Measurements from ENCODE around the gene HSPB1.

Gene HSPB1

DNA sequence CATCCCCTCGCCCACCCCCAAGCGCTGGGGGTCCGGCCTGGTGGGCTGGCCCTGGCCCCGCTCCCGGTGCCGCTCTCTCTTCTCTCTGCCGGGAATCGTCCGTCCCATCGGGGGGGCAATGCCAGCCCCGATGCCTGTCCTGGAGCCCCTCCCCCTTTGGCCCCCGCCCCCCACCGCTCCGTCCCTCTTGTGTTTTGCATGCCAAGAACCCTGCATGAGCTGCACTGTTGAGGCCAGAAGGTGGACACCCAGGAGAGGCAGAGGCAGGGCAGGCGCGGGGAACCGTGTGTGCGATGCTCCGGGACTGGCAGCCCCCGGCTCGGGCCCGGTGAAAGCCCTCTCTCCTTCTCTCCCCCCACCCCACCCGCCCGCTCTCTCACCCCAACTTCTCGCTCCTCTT is 22.1 kb upstream of the HSPB1 start:
- peaks cover 14% of the 10 kb centered on the region for H3K27me3 ChIP-seq
- H3K9me3 ChIP-seq, result no peaks in the 10 kb centered on the region
- DNase-seq, result no peak
- H3K4me1 ChIP-seq, result no peaks in the 10 kb centered on the region
- no peaks in the 10 kb centered on the region for H3K36me3 ChIP-seq
- no peak overlapping the region for H3K4me3 ChIP-seq (ENCODE audit: low read depth, low read length)
- no peak for TF ChIP-seq CTCF (IDR thresholded peaks at IDR 0.05; ENCODE audit: low read depth, low read length)

- TF ChIP-seq CTCF (IDR thresholded peaks at IDR 0.05; ENCODE audit: low read depth, low read length), result no peak
- DNase-seq, result no peak
Measured at GRCh38 chr7:76281006-76281705, 21.3 kb upstream of the HSPB1 start.

GRCh38 chr7:76281706-76282343 is 20.6 kb upstream of the HSPB1 start:
- H3K4me3 ChIP-seq (ENCODE audit: low read depth, low read length), result no peak overlapping the region; the same call in 1 of the 2 replicates
- H3K27me3 ChIP-seq, result peaks cover 14% of the 10 kb centered on the region
- 0 out of 2 replicates have a peak, but pooled peaks cover 4% of the 10 kb centered on the region for H3K36me3 ChIP-seq

More at GRCh38 chr7:76281006-76281705, 21.3 kb upstream of the HSPB1 start:
- Histone ChIP-seq H3K36me3 (0 out of 2 replicates have a peak, but pooled peaks cover 2% of the 10 kb centered on the region), H3K27me3 (peaks cover 14% of the 10 kb centered on the region), H3K4me3 (ENCODE audit: low read depth, low read length) (no peak overlapping the region), H3K9me3 (no peaks in the 10 kb centered on the region), H3K4me1 (no peaks in the 10 kb centered on the region)

GRCh38 chr7:76282344-76283253 is 19.9 kb upstream of the HSPB1 start:
- H3K4me3 ChIP-seq (ENCODE audit: low read depth, low read length), result no peak overlapping the region; the same call in 1 of the 2 replicates
- no peak for TF ChIP-seq CTCF (IDR thresholded peaks at IDR 0.05; ENCODE audit: low read depth, low read length)
- H3K27me3 ChIP-seq, result peaks cover 14% of the 10 kb centered on the region

More at GRCh38 chr7:76281706-76282343, 20.6 kb upstream of the HSPB1 start:
- no peaks in the 10 kb centered on the region; the same call in 1 of the 2 replicates for H3K4me1 ChIP-seq
- TF ChIP-seq CTCF (IDR thresholded peaks at IDR 0.05; ENCODE audit: low read depth, low read length), result no peak
- DNase-seq, result no peak
- H3K9me3 ChIP-seq, result no peaks in the 10 kb centered on the region

GRCh38 chr7:76283254-76284159 is 19.0 kb upstream of the HSPB1 start:
- no peak overlapping the region for H3K4me3 ChIP-seq (ENCODE audit: low read depth, low read length)
- H3K36me3 ChIP-seq, result 0 out of 2 replicates have a peak, but pooled peaks cover 4% of the 10 kb centered on the region
- no peak for TF ChIP-seq CTCF (IDR thresholded peaks at IDR 0.05; ENCODE audit: low read depth, low read length)
- H3K9me3 ChIP-seq, result no peaks in the 10 kb centered on the region
- DNase-seq, result no peak
- H3K4me1 ChIP-seq, result no peaks in the 10 kb centered on the region; the same call in 1 of the 2 replicates
- peaks cover 14% of the 10 kb centered on the region for H3K27me3 ChIP-seq

More at GRCh38 chr7:76282344-76283253, 19.9 kb upstream of the HSPB1 start:
- DNase-seq, result peak; percentile 40
- Histone ChIP-seq H3K36me3 (0 out of 2 replicates have a peak, but pooled peaks cover 4% of the 10 kb centered on the region), H3K4me1 (no peaks in the 10 kb centered on the region; the same call in 1 of the 2 replicates), H3K9me3 (no peaks in the 10 kb centered on the region)

Data from BE2C (cell line).